NCI-H460 (cell line): ENCODE results near the gene FLT1. TPM values are rescaled to one million over a fixed set of nuclear protein-coding genes. Genes with fewer than 3 reads are reported as not detected.

Experiments used
- DNase-seq: peaks from one replicate; pipeline ENCODE4 v3.0.0-alpha.2; 2016; ENCODE audit warnings: low read depth; ENCODE audit errors: extremely low read depth
- total RNA-seq: library from RNA; depleted of rRNA; stranded (reverse); fragments of >200 nt; shearing (Covaris generic); gene quantifications from 2 replicates; pipeline ENCODE4 v1.2.3, GENCODE V29; 2014; rRNA removed

Gene FLT1
- total RNA-seq, 1 experiment from 2014 or later: not detected

DNA sequence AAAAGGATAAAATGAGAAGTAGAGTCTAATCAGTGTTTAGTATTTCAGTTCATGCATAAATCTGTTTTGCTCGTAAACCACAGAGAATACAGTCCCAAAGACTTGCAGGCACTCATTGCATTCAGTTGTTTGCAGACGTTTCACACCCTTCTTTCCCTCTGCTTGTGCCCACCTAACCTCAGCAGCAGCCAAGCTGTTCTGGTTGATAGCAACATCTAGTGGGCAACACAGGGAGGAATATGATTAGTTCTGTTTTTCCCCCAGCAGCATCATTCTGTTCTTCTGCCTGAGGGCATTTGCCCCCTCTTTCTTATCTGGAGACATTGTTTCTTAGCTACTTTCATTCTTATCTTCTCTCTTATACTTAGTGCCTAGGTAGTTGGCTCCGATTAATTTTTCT, 221.0 kb downstream of the FLT1 start:
- DNase-seq: no peak

- DNase-seq: no peak
These were observed 223.7 kb downstream of the FLT1 start for GRCh38 chr13:28271056-28271840.

GRCh38 chr13:28268800-28269223, 226.1 kb downstream of the FLT1 start:
- no peak for DNase-seq

DNA sequence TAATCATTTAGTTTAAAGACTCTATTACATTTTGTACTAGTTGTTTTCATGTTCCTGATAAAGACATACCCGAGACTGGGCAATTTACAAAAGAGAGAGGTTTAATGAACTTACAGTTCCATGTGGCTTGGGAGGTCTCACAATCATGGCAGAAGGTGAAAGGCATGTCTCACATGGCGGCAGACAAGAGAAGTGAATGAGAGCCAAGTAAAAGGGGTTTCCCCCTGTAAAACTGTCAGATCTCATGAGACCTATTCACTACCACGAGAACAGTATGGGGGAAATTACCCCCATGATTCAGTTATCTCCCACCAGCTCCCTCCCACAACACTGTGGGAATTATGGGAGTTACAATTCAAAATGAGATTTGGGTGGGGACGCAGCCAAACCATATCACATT, 227.4 kb downstream of the FLT1 start:
- DNase-seq: no peak

GRCh38 chr13:28258417-28258816, 236.5 kb downstream of the FLT1 start:
- DNase-seq: no peak

GRCh38 chr13:28257305-28257704, 237.6 kb downstream of the FLT1 start:
- no peak for DNase-seq

DNA sequence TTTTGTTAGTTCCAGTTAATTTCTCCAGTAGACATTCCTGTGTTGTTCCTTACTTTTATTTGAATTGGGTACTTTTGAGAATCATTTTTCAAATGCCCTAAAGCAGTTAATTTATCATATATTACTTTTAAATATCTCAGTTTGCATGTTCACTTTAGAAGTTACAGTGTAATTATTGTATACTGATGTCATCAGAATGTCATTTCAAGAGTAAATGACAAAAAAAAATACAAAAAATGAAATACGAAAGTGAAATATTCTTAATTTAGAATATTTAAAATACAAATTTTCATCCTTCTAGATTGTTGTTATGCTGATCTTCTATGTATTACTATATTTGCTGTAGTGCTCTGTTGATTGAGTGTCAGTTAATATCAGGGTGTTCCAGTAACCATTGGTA, 242.4 kb downstream of the FLT1 start:
- DNase-seq: no peak

DNA sequence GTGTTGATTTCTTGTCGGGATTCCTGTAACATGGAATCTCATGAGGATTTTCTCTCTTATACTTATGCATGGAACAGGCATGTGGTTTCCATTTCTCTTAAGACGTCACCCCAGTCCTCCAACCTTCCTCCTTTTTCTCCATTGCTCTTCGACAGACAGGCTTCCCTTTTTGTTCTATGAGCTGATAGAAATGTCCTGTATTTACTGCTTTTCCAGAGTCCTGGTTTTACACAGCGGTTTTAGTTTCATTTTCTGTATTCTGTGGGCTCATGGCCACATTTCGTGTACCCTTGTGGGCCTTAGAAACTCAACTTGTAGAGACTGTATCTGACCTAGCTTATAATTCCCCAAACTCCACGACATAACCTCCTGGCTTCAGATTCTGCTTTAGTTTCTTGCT, 243.5 kb downstream of the FLT1 start:
- no peak for DNase-seq

GRCh38 chr13:28250542-28250941, 244.4 kb downstream of the FLT1 start:
- no peak for DNase-seq

Other genes starting within 250 kb of the FLT1 start
- 112 and 120 TPM in 2 replicates for gene POMP, start 164.0 kb upstream of the FLT1 start, total RNA-seq
- gene SLC46A3, start 223.8 kb upstream of the FLT1 start, total RNA-seq: 4.2 and 5.0 TPM in 2 replicates